Fibroblast of skin of abdomen (primary cell): Measurements from ENCODE around the gene CCDC7.
A peak's percentile ranks its signal among the peaks of the same experiment; 100 is the strongest.
"Not testable (repeated sequence)": the region's sequence is repeated elsewhere in the genome, so short reads cannot be mapped to it uniquely, and the experiment has no call there.

ENCODE experiments used
- DNase-seq: peaks from one replicate; pipeline ENCODE4 v3.0.0-alpha.2; 2013

Gene CCDC7

GRCh38 chr10:32888161-32888927 is 442.4 kb downstream of the CCDC7 start:
- DNase-seq, result no peak

- no peak for DNase-seq
Measured at GRCh38 chr10:32889631-32890212, 443.8 kb downstream of the CCDC7 start.

GRCh38 chr10:32890444-32890843 is 444.5 kb downstream of the CCDC7 start:
- no peak for DNase-seq

- no peak for DNase-seq
Measured at GRCh38 chr10:32891261-32891660, 445.3 kb downstream of the CCDC7 start.

- no peak for DNase-seq
Measured at GRCh38 chr10:32893434-32893833, 447.5 kb downstream of the CCDC7 start.

- DNase-seq, result no peak
Measured at GRCh38 chr10:32893916-32894664, 448.1 kb downstream of the CCDC7 start.

GRCh38 chr10:32895200-32895968 is 449.4 kb downstream of the CCDC7 start:
- not testable (repeated sequence) for DNase-seq

GRCh38 chr10:32901815-32902214 is 455.9 kb downstream of the CCDC7 start:
- DNase-seq, result no peak

- no peak for DNase-seq
Measured at GRCh38 chr10:32905466-32905865, 459.5 kb downstream of the CCDC7 start.

- DNase-seq, result no peak
Measured at GRCh38 chr10:32906595-32906994, 460.7 kb downstream of the CCDC7 start.

GRCh38 chr10:32909456-32909855 is 463.5 kb downstream of the CCDC7 start:
- DNase-seq, result peak; percentile 45

- DNase-seq, result not testable (repeated sequence)
Measured at GRCh38 chr10:32909970-32910369, 464.0 kb downstream of the CCDC7 start.

GRCh38 chr10:32911285-32912016 is 465.5 kb downstream of the CCDC7 start:
- no peak for DNase-seq

- not testable (repeated sequence) for DNase-seq
Measured at GRCh38 chr10:32917817-32918216, 471.9 kb downstream of the CCDC7 start.

- DNase-seq, result no peak
Measured at GRCh38 chr10:32922170-32922569, 476.2 kb downstream of the CCDC7 start.

GRCh38 chr10:32923134-32923533 is 477.2 kb downstream of the CCDC7 start:
- no peak for DNase-seq

GRCh38 chr10:32923849-32924248 is 477.9 kb downstream of the CCDC7 start:
- no peak for DNase-seq
